GM12892 (cell line): ENCODE measurements around the gene SDC1.

Experiments
- POLR2A ChIP-seq: IDR thresholded peaks from 2 replicates; pipeline ENCODE4 v1.6.1; 2011; ENCODE audit warnings: low read depth, low read length, control low read depth
- POLR2AphosphoS5 ChIP-seq: IDR thresholded peaks from 2 replicates; pipeline ENCODE4 v1.6.1; 2011; ENCODE audit warnings: low read depth, low read length, control low read depth
- TAF1 ChIP-seq: IDR thresholded peaks from 2 replicates; pipeline ENCODE4 v1.6.1; 2011; ENCODE audit warnings: low read depth, mild to moderate bottlenecking, control low read depth, low read length, borderline replicate concordance

DNA sequence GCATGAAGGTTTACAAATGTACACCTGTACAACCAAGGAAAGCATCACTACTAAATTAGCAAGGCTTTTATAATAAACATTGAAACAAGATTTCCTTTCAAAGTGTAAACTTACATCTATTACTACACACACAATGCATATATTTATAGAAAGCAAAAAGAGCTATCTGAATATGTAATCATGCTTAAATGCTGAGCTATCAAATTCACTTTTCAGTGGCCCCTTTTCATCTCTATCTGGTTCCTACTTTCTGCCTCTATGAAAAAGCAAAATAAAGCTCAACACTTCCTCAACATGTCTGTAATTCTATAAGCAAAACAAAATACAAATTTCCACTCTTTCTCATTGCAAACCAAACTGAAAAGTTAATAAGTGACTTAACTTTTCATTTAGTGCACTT lies 25.5 kb upstream of the SDC1 start:
- TF ChIP-seq POLR2AphosphoS5, result no peak
- TF ChIP-seq TAF1, result no peak
- TF ChIP-seq POLR2A, result no peak
